HCT116 (cell line): Measurements from ENCODE around the gene LRP1B. TPM values are rescaled to one million over a fixed set of nuclear protein-coding genes. Genes with fewer than 3 reads are reported as not detected.

Experiments
- ATAC-seq: fragments of 200-7000 bp; cut with Tn5 transposase; 2 replicates; pipeline ENCODE4 v1.9.1; 2020; ENCODE audit warnings: mild to moderate bottlenecking, moderate library complexity
- BruUV-seq: library from RNA; stranded (reverse); fragments of 400-500 nt; replicated peaks from 2 replicates; lab custom pipeline; 2021; lab: Mats Ljungman, UMichigan
- CTCF ChIA-PET: fragments of 300-600 bp; sonication (Branson Sonifier 250); formaldehyde crosslinking; loops from one replicate; lab custom pipeline; 2021; ENCODE audit warnings: antibody characterized with exemption; lab: Charles Lee
- POLR2A ChIA-PET: fragments of 300-600, 350-600 bp; sonication (Branson Sonifier 250); formaldehyde crosslinking; loops from one replicate; lab custom pipeline; 2021; ENCODE audit warnings: antibody characterized with exemption; lab: Charles Lee
- RAD21 ChIA-PET, 2 experiments: fragments of 300-600 bp; sonication (Branson Sonifier 250); formaldehyde crosslinking; loops; one replicate each; lab custom pipeline; 2023; ENCODE audit warnings: low total read pairs in 2 of 2; ENCODE audit not compliant: uncharacterized antibody in 2 of 2, unreplicated experiment in 2 of 2, low non-redundant PET in 1 of 2; lab: Charles Lee
- DNase-seq: peaks from one replicate; pipeline ENCODE4 v3.0.0-alpha.2; 2010; ENCODE audit warnings: low read depth, low spot score
- H2AFZ ChIP-seq: fragments of 200-600 bp; shearing (Covaris generic), sonication (generic); 2 replicates; pipeline ENCODE4 v1.6.1; 2017; ENCODE audit warnings: low read depth, mixed run types, mixed read lengths, antibody characterized with exemption, low read length; ENCODE audit not compliant: poor library complexity, severe bottlenecking
- H3K27ac ChIP-seq: 2 replicates; pipeline ENCODE4 v1.5.1; 2012; ENCODE audit warnings: low read depth, low read length
- H3K27me3 ChIP-seq: fragments of 200-600 bp; sonication (generic); 2 replicates; pipeline ENCODE4 v1.6.1; 2016; ENCODE audit warnings: mixed run types, low read length, mixed read lengths; ENCODE audit not compliant: insufficient read depth
- H3K36me3 ChIP-seq, 2 experiments: fragments of 200-500 bp in 1 of 2; fragments of 200-600 bp in 1 of 2; sonication (Bioruptor generic) in 1 of 2; sonication (generic) in 1 of 2; 2 replicates each; pipeline versions ENCODE4 v1.5.1 to v1.6.1; 2014 to 2016; ENCODE audit warnings: low read length in 2 of 2, inconsistent platforms in 1 of 2, mixed read lengths in 1 of 2, mixed run types in 1 of 2; ENCODE audit not compliant: insufficient read depth in 2 of 2, control insufficient read depth in 1 of 2
- H3K4me1 ChIP-seq, 2 experiments: fragments of 200-600 bp in 1 of 2; sonication (generic) in 1 of 2; 2 replicates each; pipeline versions ENCODE4 v1.5.1 to v1.6.1; 2012 to 2017; ENCODE audit warnings: low read length in 2 of 2, inconsistent platforms in 1 of 2, mild to moderate bottlenecking in 1 of 2, mixed read lengths in 1 of 2, mixed run types in 1 of 2, moderate library complexity in 1 of 2; ENCODE audit not compliant: insufficient read depth in 2 of 2, control insufficient read depth in 1 of 2
- H3K4me2 ChIP-seq: fragments of 200-600 bp; sonication (generic); 2 replicates; pipeline ENCODE4 v1.6.1; 2017; ENCODE audit warnings: mixed run types, low read length, mixed read lengths
- H3K4me3 ChIP-seq, 2 experiments: fragments of 200-600 bp in 1 of 2; sonication (generic) in 1 of 2; replicated peaks in 1 of 2; 2 replicates each; pipeline ENCODE4 v1.5.1; 2011 to 2016; ENCODE audit warnings: low read length in 2 of 2, control low read depth in 1 of 2, low read depth in 1 of 2, mild to moderate bottlenecking in 1 of 2, mixed read lengths in 1 of 2, mixed run types in 1 of 2
- H3K79me2 ChIP-seq: fragments of 200-600 bp; sonication (generic); 2 replicates; pipeline ENCODE4 v1.6.1; 2017; ENCODE audit warnings: mild to moderate bottlenecking, mixed run types, low read length, moderate library complexity, mixed read lengths; ENCODE audit not compliant: insufficient read depth
- H3K9ac ChIP-seq: fragments of 200-600 bp; sonication (generic); 2 replicates; pipeline ENCODE4 v1.6.1; 2016; ENCODE audit warnings: low read length, mixed read lengths
- H3K9me2 ChIP-seq: fragments of 200-600 bp; sonication (generic), shearing (Covaris generic); 2 replicates; pipeline ENCODE4 v1.6.1; 2017; ENCODE audit warnings: mixed run types, mild to moderate bottlenecking, moderate library complexity; ENCODE audit not compliant: insufficient read depth
- H3K9me3 ChIP-seq, 2 experiments: fragments of 200-500 bp in 1 of 2; fragments of 200-600 bp in 1 of 2; sonication (Bioruptor generic) in 1 of 2; sonication (generic) in 1 of 2; 2 replicates each; pipeline ENCODE4 v1.6.1; 2014 to 2017; ENCODE audit warnings: low read length in 2 of 2, mixed read lengths in 2 of 2, inconsistent platforms in 1 of 2, low read depth in 1 of 2, mild to moderate bottlenecking in 1 of 2, mixed run types in 1 of 2, moderate library complexity in 1 of 2; ENCODE audit not compliant: control insufficient read depth in 1 of 2, insufficient read depth in 1 of 2
- H4K20me1 ChIP-seq: fragments of 200-600 bp; sonication (generic), shearing (Covaris generic); 2 replicates; pipeline ENCODE4 v1.6.1; 2017; ENCODE audit warnings: mixed run types, mild to moderate bottlenecking, moderate library complexity; ENCODE audit not compliant: insufficient read depth
- CEBPB ChIP-seq: IDR thresholded peaks from 2 replicates; pipeline ENCODE4 v1.6.1; 2012; ENCODE audit warnings: low read depth
- EZH2 ChIP-seq: fragments of 200-600 bp; sonication (generic); IDR thresholded peaks from 2 replicates; pipeline ENCODE4 v1.6.1; 2017; ENCODE audit warnings: antibody characterized with exemption, mixed run types
- JUND ChIP-seq: IDR thresholded peaks from 2 replicates; pipeline ENCODE4 v1.6.1; 2012
- MAX ChIP-seq: IDR thresholded peaks from 2 replicates; pipeline ENCODE4 v1.6.1; 2012
- POLR2AphosphoS5 ChIP-seq: IDR thresholded peaks from 2 replicates; pipeline ENCODE4 v1.6.1; 2011; ENCODE audit warnings: mild to moderate bottlenecking, low read depth, low read length, moderate library complexity
- SIN3A ChIP-seq: IDR thresholded peaks from 2 replicates; pipeline ENCODE4 v1.6.1; 2012; ENCODE audit warnings: low read depth
- TCF7L2 ChIP-seq: IDR thresholded peaks from 2 replicates; pipeline ENCODE4 v1.7.0; 2011; ENCODE audit warnings: borderline replicate concordance, inconsistent platforms; ENCODE audit not compliant: insufficient read depth, insufficient read length; ENCODE audit errors: extremely low read depth
- ZBTB33 ChIP-seq: IDR thresholded peaks from 2 replicates; pipeline ENCODE4 v1.6.1; 2011; ENCODE audit warnings: mild to moderate bottlenecking, low read length, moderate library complexity; ENCODE audit not compliant: insufficient replicate concordance; ENCODE audit errors: extremely low read depth
- intact Hi-C: fragments of 100-400 bp; cut with micrococcal nuclease; formaldehyde crosslinking; loops from 2 replicates; pipeline ENCODE4 v1.10.0; 2022
- total RNA-seq: library from RNA; stranded (reverse); gene quantifications from one replicate; pipeline ENCODE4 v1.2.1, GENCODE V29; 2021; ENCODE audit not compliant: unreplicated experiment

LRP1B gene
- total RNA-seq, 1 experiment from 2014 or later = 0.34 TPM

GRCh38 chr2:140786585-140786984 lies 1344.2 kb downstream of the LRP1B start:
- H3K9me3 ChIP-seq = no peaks in the 10 kb centered on the region
- ChIA-PET RAD21 (no interaction called here), POLR2A (no interaction called here), CTCF (no interaction called here)
- TF ChIP-seq EZH2 (no peak), ZBTB33 (no peak), TCF7L2 (no peak)
- no peaks in the 10 kb centered on the region for H4K20me1 ChIP-seq
- intact Hi-C loops = no loop called here
- DNase-seq (no peak), ATAC-seq (no peak)
- no peak overlapping the region for H2AFZ ChIP-seq
- no peaks in the 10 kb centered on the region for H3K79me2 ChIP-seq
- peaks cover 0 to 1% of the 10 kb centered on the region in 2 experiments; a peak in 1 of 4 replicates for H3K4me1 ChIP-seq
- BruUV-seq = no TSS peak
- H3K36me3 ChIP-seq = no peaks in the 10 kb centered on the region
- H3K9ac ChIP-seq = no peak overlapping the region
- no peaks in the 10 kb centered on the region for H3K9me2 ChIP-seq
- H3K27me3 ChIP-seq = no peaks in the 10 kb centered on the region
- H3K4me3 ChIP-seq = no peak overlapping the region
- H3K4me2 ChIP-seq = no peak overlapping the region
- H3K27ac ChIP-seq = no peak overlapping the region

GRCh38 chr2:140775411-140775810 lies 1355.4 kb downstream of the LRP1B start:
- ATAC-seq = no peak
- H3K36me3 ChIP-seq = no peaks in the 10 kb centered on the region
- BruUV-seq = no TSS peak
- H3K9ac ChIP-seq = no peak overlapping the region
- no peak overlapping the region for H3K4me3 ChIP-seq
- ChIA-PET POLR2A (interaction anchor here (0.6 kb wide), 1 partner anchor 1511 kb away, joined by 3 read pairs; no protein-coding TSS in a partner anchor), RAD21 (no interaction called here), CTCF (no interaction called here)
- no peaks in the 10 kb centered on the region; the same call in 1 of the 2 replicates for H3K9me2 ChIP-seq
- no peaks in the 10 kb centered on the region for H3K9me3 ChIP-seq
- TF ChIP-seq JUND = no peak
- TF ChIP-seq CEBPB = no peak
- TF ChIP-seq POLR2AphosphoS5 = no peak
- TF ChIP-seq SIN3A = no peak
- TF ChIP-seq MAX = no peak
- TF ChIP-seq TCF7L2 = no peak
- no peak overlapping the region for H3K4me2 ChIP-seq
- H2AFZ ChIP-seq = no peak overlapping the region
- no peaks in the 10 kb centered on the region for H3K79me2 ChIP-seq
- intact Hi-C loops = no loop called here
- H3K4me1 ChIP-seq = no peaks in the 10 kb centered on the region
- no peaks in the 10 kb centered on the region for H4K20me1 ChIP-seq
- no peak for DNase-seq
- H3K27ac ChIP-seq = no peak overlapping the region
- H3K27me3 ChIP-seq = no peaks in the 10 kb centered on the region
